NCI-H526 treated with DMSO at 0.1 percent for 48 hours (cell line): ENCODE measurements around the gene PAN2.
A peak's percentile ranks its signal among the peaks of the same experiment; 100 is the strongest.

Experiments
- DNase-seq: peaks from one replicate; lab custom pipeline; 2025; lab: John Stamatoyannopoulos, UW

PAN2 gene

GRCh38 chr12:56271031-56271430, 62.8 kb downstream of the PAN2 start:
- DNase-seq = no peak

GRCh38 chr12:56267443-56268071, 66.2 kb downstream of the PAN2 start:
- DNase-seq = no peak

GRCh38 chr12:56266693-56267442, 66.9 kb downstream of the PAN2 start, which contains the start of gene COQ10A:
COQ10A (plus strand) TSS chr12:56266942; CDS start chr12:56267119, 177 bp downstream.
- peak; percentile 90 for DNase-seq
